Measurements from ENCODE around the gene PDZD7.

GRCh38 chr10:101038484-101038883 lies 7.6 kb upstream of the PDZD7 start:
- TF ChIP-seq CTCF (IDR thresholded peaks at IDR 0.05; ENCODE audit: insufficient read depth, low read length) (no peak), POLR2AphosphoS5 (IDR thresholded peaks at IDR 0.05; ENCODE audit: low read depth) (no peak)
